H1 (cell line): ENCODE measurements around the gene VPS18. TPM values are rescaled to one million over a fixed set of nuclear protein-coding genes. Genes with fewer than 3 reads are reported as not detected.

Experiments
- KDM1A ChIP-seq: fragments of 200-600, 300-600 bp; sonication (generic); IDR thresholded peaks from 2 replicates; pipeline ENCODE4 v1.7.1; 2016; ENCODE audit warnings: mild to moderate bottlenecking, low read length, borderline replicate concordance
- RXRA ChIP-seq: IDR thresholded peaks from 2 replicates; pipeline ENCODE4 v1.6.1; 2011; ENCODE audit warnings: low read depth, mild to moderate bottlenecking, low read length, moderate library complexity; ENCODE audit not compliant: insufficient read depth
- TCF12 ChIP-seq: IDR thresholded peaks from 2 replicates; pipeline ENCODE4 v1.6.1; 2011; ENCODE audit warnings: low read depth, mild to moderate bottlenecking, low read length
- polyA plus RNA-seq, 7 experiments: library from polyadenylated mRNA; depleted of rRNA in 3 of 7; stranded (reverse) in 5 of 7; unstranded in 2 of 7; fragments of >200 nt in 5 of 7; fragments of 200-250 nt in 2 of 7; gene quantifications; 1 replicate in 5 of 7; 2 replicates in 1 of 7; 4 replicates in 1 of 7; pipeline versions ENCODE4 v1.2.1 to v1.2.3, GENCODE V29; 2011 to 2013; ENCODE audit warnings: missing spikeins in 2 of 7, mixed read lengths in 2 of 7
- total RNA-seq: library from RNA; stranded (reverse); fragmentation: NEBNext Ultra II Directional; extraction: Animal tissue kit (Norgen Biotek cat#: 25700); gene quantifications from 2 replicates; pipeline ENCODE4 v1.2.1, GENCODE V29; 2021

Gene VPS18
- total and polyA plus RNA-seq, 2 of the 8 experiments (the other 6 are each of a cell fraction or from before 2014, with no cell fraction given): 28.9 to 32.7 TPM

- TF ChIP-seq KDM1A (no peak), RXRA (no peak), TCF12 (no peak)
Observed at GRCh38 chr15:40863660-40864270, 30.5 kb upstream of the VPS18 start (continued).
